Heart left ventricle (tissue), 13 donors: ENCODE results near the gene NRCAM.

Experiments
- CTCF ChIP-seq, 12 donors: fragments of 200-600 bp; sonication (generic) in 4 of 12; IDR thresholded peaks; one replicate each; pipeline versions ENCODE4 v1.5.0 to v1.8.0; 2018 to 2022; ENCODE audit warnings: antibody characterized with exemption in 12 of 12, mild to moderate bottlenecking in 5 of 12
- POLR2A ChIP-seq, 2 donors: fragments of 450-650 bp; IDR thresholded peaks; one replicate each; pipeline ENCODE4 v1.6.1; 2017; ENCODE audit warnings: antibody characterized with exemption in 2 of 2, mild to moderate bottlenecking in 2 of 2, moderate library complexity in 2 of 2
- donor health status: ischemic (EF 13 %, LVEDD 7.1; RV severe dilation, severe dysfunction).
- donor health status: DM: no; HTN: yes; CAD: no.
- donor health status: DM: no; HTN: no; CAD: no.
- donor health status: ischemic (EF 25% LVEDD 6.9; RV normal size, moderate dysfunction).
- donor health status: ischemic (EF 25% LVEDD 5.7; RV mildly dilated, moderate dysfunction).
- donor health status: ischemic (EF 35%, LVEDD 5.7; RV mildly dilated, moderate dysfunction).
- donor health status: nonischemic (EF 11% LVEDD 7.7; RV severe dilation, severe dysfunction).
- donor health status: DM: yes; HTN: yes; CAD: no.
- donor health status: PGD.
- donor health status: ischemic (EF 29% LVEDD 5.4; RV normal size, mild dysfunction).
- donor health status: nonischemic (EF 23%, LVEDD 6.1; RV moderate dilation, normal function).

DNA sequence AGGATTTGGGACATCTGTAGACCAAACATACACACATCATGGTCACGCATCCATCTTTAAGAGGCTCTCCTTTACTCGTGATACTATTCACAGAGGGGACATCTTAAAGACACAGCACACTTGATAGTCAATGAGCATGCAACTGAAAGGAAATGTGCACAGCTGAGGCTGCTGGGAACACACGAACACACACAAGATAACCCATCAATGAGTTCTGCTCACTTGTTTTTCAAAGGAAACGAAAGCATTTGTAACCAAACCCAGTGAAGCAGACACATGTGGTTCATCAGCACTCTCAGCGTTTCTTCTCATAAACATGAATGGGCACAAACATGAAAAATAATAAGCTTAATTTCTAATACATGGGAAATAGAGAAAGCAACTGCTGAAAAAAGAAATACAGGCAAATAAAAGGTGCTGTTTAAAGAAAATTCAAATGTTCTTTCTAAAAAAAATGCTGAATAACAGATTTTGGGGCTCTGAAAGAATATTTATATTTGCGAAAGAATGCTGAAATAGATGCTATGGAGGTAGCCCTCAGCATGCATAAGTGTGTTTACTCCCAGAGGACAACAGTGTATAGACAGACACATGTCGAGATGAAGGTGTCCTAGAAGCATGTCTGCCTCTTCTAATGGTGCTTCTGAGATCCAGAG lies 266.4 kb downstream of the NRCAM start:
- TF ChIP-seq CTCF (IDR thresholded peaks at IDR 0.05) (no peak), POLR2A (IDR thresholded peaks at IDR 0.05) (no peak)
